Small intestine (tissue), 7 donors: ENCODE results near the gene TLCD3A. TPM values are rescaled to one million over a fixed set of nuclear protein-coding genes. Genes with fewer than 3 reads are reported as not detected.
"Not testable (repeated sequence)": the region's sequence is repeated elsewhere in the genome, so short reads cannot be mapped to it uniquely, and the experiment has no call there.

ENCODE experiments used
- DNase-seq, 2 donors: peaks; one replicate each; pipeline versions ENCODE4 v3.0.0 to v3.0.0-alpha.2; 2013
- FAIRE-seq: peaks from 2 replicates; lab custom pipeline; 2012; peaks lifted over from hg19 to GRCh38; lab: Jason Lieb, UNC
- H3K27ac ChIP-seq, 3 donors: one replicate each; pipeline ENCODE4 v1.5.1; 2013; ENCODE audit warnings: low read length in 2 of 3, mild to moderate bottlenecking in 2 of 3, control low read depth in 1 of 3, inconsistent platforms in 1 of 3, low read depth in 1 of 3, moderate library complexity in 1 of 3
- H3K27me3 ChIP-seq, 3 donors: one replicate each; pipeline ENCODE4 v1.6.1; 2013; ENCODE audit warnings: low read length in 3 of 3, inconsistent platforms in 1 of 3; ENCODE audit not compliant: control insufficient read depth in 3 of 3, insufficient read depth in 3 of 3
- H3K36me3 ChIP-seq, 3 donors: one replicate each; pipeline ENCODE4 v1.6.1; 2013; ENCODE audit warnings: low read length in 3 of 3, inconsistent platforms in 1 of 3, low read depth in 1 of 3, mild to moderate bottlenecking in 1 of 3, moderate library complexity in 1 of 3; ENCODE audit not compliant: control insufficient read depth in 3 of 3, insufficient read depth in 2 of 3
- H3K4me1 ChIP-seq, 3 donors: one replicate each; pipeline ENCODE4 v1.6.1; 2013; ENCODE audit warnings: low read length in 2 of 3, inconsistent platforms in 1 of 3, low read depth in 1 of 3, mild to moderate bottlenecking in 1 of 3, moderate library complexity in 1 of 3; ENCODE audit not compliant: control insufficient read depth in 3 of 3, insufficient read depth in 2 of 3
- H3K4me3 ChIP-seq, 3 donors: one replicate each; pipeline ENCODE4 v1.5.1; 2013; ENCODE audit warnings: low read length in 3 of 3, control low read depth in 1 of 3, inconsistent platforms in 1 of 3, low read depth in 1 of 3, mild to moderate bottlenecking in 1 of 3, moderate library complexity in 1 of 3
- H3K9me3 ChIP-seq, 2 donors: one replicate each; pipeline ENCODE4 v1.6.1; 2013; ENCODE audit warnings: low read depth in 1 of 2, low read length in 1 of 2; ENCODE audit not compliant: control insufficient read depth in 2 of 2, insufficient read depth in 1 of 2
- WGBS, 3 donors: extraction: QIAGEN DNeasy Blood & Tissue Kit; methylation state at CpG; one replicate each; pipeline ENCODE4 v1.1.7; 2013; 5-methylcytosine and 5-hydroxymethylcytosine counted together
- polyA plus RNA-seq, 4 donors: library from polyadenylated mRNA; stranded (reverse) in 3 of 4; unstranded in 1 of 4; fragments of 200-250 nt in 3 of 4; fragments of 120-200 nt in 1 of 4; gene quantifications; one replicate each; pipeline versions ENCODE4 v1.2.1 to v1.2.3, GENCODE V29; 2013
- donor health status: healthy with polysubstance abuse.
- donor health status: control.
- donor health status: control.
- donor health status: Bipolar disorder and iron deficiency.
- donor health status: healthy.

Gene TLCD3A
- polyA plus RNA-seq, 4 donors: 5.6 to 25.7 (median 11.8) TPM

GRCh38 chr17:690361-690760, 42.0 kb upstream of the TLCD3A start:
- no peaks in the 10 kb centered on the region for H3K4me1 ChIP-seq
- FAIRE-seq (no peak), DNase-seq (no peak)
- no peak overlapping the region for H3K27ac ChIP-seq
- peaks cover 8 to 45% (median 10%) of the 10 kb centered on the region in 3 donors for H3K36me3 ChIP-seq
- no peaks in the 10 kb centered on the region for H3K27me3 ChIP-seq
- 84 to 96% (median 89%) methylated on average over 9 of the region's 9 CpGs for WGBS, 3 donors
- H3K4me3 ChIP-seq: no peak overlapping the region
- no peaks in the 10 kb centered on the region for H3K9me3 ChIP-seq

DNA sequence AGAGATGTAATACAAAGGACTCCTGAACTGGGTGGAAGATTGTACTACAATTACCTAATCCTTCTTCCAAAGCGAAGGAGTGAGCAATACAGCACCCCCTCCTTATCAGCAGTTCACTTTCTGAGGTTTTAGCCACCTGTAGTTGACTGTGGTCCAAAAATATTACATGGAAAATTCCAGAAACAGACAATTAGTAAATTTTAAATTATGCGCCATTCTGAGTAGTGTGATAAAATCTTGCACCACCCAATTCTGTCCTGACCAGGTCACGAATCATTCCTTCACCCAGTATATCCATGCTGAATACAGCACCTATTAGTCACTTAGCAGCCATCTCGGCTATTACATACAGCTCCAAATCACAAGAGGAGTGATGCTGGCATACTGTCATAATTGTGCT, 41.0 kb upstream of the TLCD3A start:
- Histone ChIP-seq H3K9me3 (no peaks in the 10 kb centered on the region), H3K4me1 (no peaks in the 10 kb centered on the region), H3K27me3 (no peaks in the 10 kb centered on the region), H3K36me3 (peaks cover 10 to 45% (median 14%) of the 10 kb centered on the region in 3 donors), H3K27ac (no peak overlapping the region), H3K4me3 (no peak overlapping the region)
- no peak for DNase-seq
- no peak for FAIRE-seq
- WGBS, 3 donors: 91 to 94% (median 93%) methylated on average over 4 of the region's 4 CpGs

GRCh38 chr17:692116-692515, 40.3 kb upstream of the TLCD3A start:
- Histone ChIP-seq H3K4me3 (no peak overlapping the region), H3K27me3 (no peaks in the 10 kb centered on the region), H3K4me1 (no peaks in the 10 kb centered on the region), H3K27ac (no peak overlapping the region), H3K9me3 (no peaks in the 10 kb centered on the region), H3K36me3 (peaks cover 10 to 46% (median 20%) of the 10 kb centered on the region in 3 donors)
- 88 to 90% (median 89%) methylated on average over 10 of the region's 10 CpGs for WGBS, 3 donors
- FAIRE-seq (no peak), DNase-seq (no peak)

- no peak for DNase-seq
- no peak for FAIRE-seq
- Histone ChIP-seq H3K27me3 (no peaks in the 10 kb centered on the region), H3K9me3 (no peaks in the 10 kb centered on the region), H3K4me3 (no peak overlapping the region), H3K27ac (no peak overlapping the region), H3K4me1 (no peaks in the 10 kb centered on the region), H3K36me3 (peaks cover 10 to 51% (median 20%) of the 10 kb centered on the region in 3 donors)
- WGBS, 3 donors: 83 to 93% (median 92%) methylated on average over 14 of the region's 14 CpGs
Observed at GRCh38 chr17:693791-694638, 38.4 kb upstream of the TLCD3A start.

- Histone ChIP-seq H3K9me3 (no peaks in the 10 kb centered on the region), H3K36me3 (peaks cover 7 to 47% (median 20%) of the 10 kb centered on the region in 3 donors), H3K27me3 (no peaks in the 10 kb centered on the region), H3K27ac (no peak overlapping the region), H3K4me1 (no peaks in the 10 kb centered on the region), H3K4me3 (no peak overlapping the region)
- DNase-seq (no peak), FAIRE-seq (no peak)
- 78 to 95% (median 82%) methylated on average over 2 of the region's 2 CpGs for WGBS, 3 donors
Observed at GRCh38 chr17:696369-696768, 36.0 kb upstream of the TLCD3A start.

- 91 to 96% (median 94%) methylated on average over 8 of the region's 8 CpGs for WGBS, 3 donors
- Histone ChIP-seq H3K4me1 (no peaks in the 10 kb centered on the region), H3K27me3 (no peaks in the 10 kb centered on the region), H3K4me3 (no peak overlapping the region), H3K27ac (no peak overlapping the region), H3K9me3 (no peaks in the 10 kb centered on the region), H3K36me3 (peaks cover 2 to 52% (median 20%) of the 10 kb centered on the region in 3 donors)
- FAIRE-seq (no peak), DNase-seq (no peak)
Observed at GRCh38 chr17:697682-698081, 34.7 kb upstream of the TLCD3A start.

DNA sequence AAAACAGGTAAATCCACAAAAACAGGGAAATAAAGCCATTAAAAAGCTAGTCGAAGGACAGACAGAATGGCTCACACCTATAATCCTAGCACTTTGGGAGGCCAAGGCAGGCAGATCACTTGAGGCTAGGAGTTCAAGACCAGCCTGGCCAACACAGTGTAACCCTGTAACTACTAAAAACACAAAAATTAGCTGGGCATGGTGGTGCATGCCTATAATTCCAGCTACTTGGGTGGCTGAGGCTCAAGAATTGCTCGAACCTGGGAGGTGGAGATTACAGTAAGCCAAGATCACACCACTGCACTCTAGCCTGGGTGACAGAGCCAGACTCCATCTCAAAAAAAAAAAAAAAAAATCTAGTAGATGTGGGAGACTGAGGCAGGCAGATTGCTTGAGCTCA, 34.3 kb upstream of the TLCD3A start:
- H3K4me1 ChIP-seq, H3K9me3 ChIP-seq, H3K27me3 ChIP-seq, DNase-seq, FAIRE-seq, H3K4me3 ChIP-seq, H3K27ac ChIP-seq: not testable (repeated sequence)
- WGBS, 3 donors: 92 to 93% (median 93%) methylated on average over 2 of the region's 2 CpGs
- peaks cover 2 to 55% (median 20%) of the 10 kb centered on the region in 3 donors for H3K36me3 ChIP-seq

DNA sequence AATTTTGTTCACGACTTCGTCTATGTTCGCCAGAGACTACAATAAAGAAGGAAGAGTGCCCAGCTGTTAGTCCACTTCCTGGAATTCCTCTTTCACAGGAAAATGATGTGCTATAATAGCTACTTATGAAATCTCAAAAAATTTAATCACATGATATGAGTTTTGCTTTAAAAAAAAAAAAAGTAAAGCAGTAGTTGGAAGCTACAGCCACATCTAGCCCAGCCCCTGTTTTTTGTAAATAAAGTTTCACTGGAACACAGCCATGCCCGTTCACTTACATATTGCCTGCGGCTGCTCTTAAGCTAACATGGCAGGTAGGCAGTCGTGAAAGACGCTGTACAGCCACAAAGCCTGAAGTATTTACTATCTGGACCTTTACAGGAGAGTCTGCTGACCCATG, 33.1 kb upstream of the TLCD3A start:
- no peaks in the 10 kb centered on the region for H3K4me1 ChIP-seq
- H3K36me3 ChIP-seq: peaks cover 2 to 49% (median 20%) of the 10 kb centered on the region in 3 donors
- no peaks in the 10 kb centered on the region for H3K27me3 ChIP-seq
- 81 to 91% (median 83%) methylated on average over 7 of the region's 7 CpGs for WGBS, 3 donors
- H3K27ac ChIP-seq: no peak overlapping the region
- H3K4me3 ChIP-seq: no peak overlapping the region
- DNase-seq (no peak), FAIRE-seq (no peak)
- H3K9me3 ChIP-seq: no peaks in the 10 kb centered on the region
